GM12874 (cell line): ENCODE measurements around the gene EVL.

ENCODE experiments used
- TF ChIP-seq, protein P1 (sequence below): IDR thresholded peaks from 2 replicates; pipeline ENCODE4 v1.5.1; 2011; ENCODE audit warnings: low read depth, mild to moderate bottlenecking, control low read depth, low read length, moderate library complexity; ENCODE audit not compliant: insufficient read depth

Gene EVL

DNA sequence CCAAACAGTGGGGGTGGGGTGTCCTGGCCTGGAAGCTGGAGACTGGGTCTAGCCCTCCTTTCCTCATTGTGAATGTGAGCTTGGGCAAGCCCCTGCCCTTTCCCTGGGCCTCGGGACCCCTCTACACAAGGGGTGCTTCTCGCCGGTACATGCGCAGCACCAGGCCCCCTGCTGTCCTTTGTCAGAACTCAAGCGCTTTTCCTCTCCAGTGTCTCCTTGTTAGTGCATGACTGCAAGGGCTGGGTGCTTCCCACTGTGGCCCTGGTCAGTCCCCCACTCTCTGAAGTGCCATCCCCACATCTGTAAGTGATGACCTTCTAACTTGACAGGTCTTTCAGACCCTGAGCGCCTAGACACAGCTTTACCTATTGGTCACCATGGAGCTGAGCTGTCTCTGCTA, 50.0 kb downstream of the EVL start:
- TF ChIP-seq, protein P1, sequence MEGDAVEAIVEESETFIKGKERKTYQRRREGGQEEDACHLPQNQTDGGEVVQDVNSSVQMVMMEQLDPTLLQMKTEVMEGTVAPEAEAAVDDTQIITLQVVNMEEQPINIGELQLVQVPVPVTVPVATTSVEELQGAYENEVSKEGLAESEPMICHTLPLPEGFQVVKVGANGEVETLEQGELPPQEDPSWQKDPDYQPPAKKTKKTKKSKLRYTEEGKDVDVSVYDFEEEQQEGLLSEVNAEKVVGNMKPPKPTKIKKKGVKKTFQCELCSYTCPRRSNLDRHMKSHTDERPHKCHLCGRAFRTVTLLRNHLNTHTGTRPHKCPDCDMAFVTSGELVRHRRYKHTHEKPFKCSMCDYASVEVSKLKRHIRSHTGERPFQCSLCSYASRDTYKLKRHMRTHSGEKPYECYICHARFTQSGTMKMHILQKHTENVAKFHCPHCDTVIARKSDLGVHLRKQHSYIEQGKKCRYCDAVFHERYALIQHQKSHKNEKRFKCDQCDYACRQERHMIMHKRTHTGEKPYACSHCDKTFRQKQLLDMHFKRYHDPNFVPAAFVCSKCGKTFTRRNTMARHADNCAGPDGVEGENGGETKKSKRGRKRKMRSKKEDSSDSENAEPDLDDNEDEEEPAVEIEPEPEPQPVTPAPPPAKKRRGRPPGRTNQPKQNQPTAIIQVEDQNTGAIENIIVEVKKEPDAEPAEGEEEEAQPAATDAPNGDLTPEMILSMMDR: no peak

DNA sequence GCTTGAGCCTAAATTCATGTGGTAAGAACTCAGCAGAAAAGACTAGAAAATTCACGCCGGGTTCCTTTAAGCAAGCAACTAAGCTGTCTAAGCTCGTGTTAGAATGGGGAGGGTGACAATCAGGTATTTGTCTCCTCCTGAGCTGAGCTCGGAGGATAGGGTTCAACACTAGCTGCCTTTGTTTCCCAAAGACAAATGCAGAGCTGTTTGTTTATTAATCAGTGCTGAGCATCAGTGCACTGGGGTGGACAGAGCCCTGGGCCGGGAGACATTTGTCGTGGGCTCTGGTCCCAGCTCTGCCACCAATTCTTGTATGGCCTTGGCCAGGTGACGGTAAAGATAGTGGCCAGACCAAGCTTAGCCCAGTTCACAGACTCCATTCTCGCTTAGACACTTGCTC, 50.5 kb downstream of the EVL start:
- TF ChIP-seq, protein P1: no peak

DNA sequence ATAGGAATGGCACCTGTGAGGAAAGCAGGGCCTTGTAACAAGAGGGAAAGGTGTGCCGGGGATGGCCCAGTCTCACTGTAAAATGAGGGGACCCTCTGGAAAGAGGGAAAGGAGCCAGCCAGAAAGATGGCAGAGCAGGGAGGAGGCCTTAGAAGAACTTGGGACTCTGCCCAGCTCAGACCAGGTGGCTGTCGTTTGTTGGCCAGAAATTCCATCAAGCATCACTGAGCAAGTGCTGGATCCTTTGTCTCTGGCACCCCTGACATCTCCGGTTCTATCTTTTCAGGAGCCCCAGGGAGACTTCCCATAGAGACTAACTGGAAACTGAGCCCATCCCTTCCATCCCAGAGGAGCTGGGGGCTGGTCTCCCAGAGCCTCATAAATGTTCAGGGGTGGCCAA, 50.9 kb downstream of the EVL start:
- TF ChIP-seq, protein P1: no peak

DNA sequence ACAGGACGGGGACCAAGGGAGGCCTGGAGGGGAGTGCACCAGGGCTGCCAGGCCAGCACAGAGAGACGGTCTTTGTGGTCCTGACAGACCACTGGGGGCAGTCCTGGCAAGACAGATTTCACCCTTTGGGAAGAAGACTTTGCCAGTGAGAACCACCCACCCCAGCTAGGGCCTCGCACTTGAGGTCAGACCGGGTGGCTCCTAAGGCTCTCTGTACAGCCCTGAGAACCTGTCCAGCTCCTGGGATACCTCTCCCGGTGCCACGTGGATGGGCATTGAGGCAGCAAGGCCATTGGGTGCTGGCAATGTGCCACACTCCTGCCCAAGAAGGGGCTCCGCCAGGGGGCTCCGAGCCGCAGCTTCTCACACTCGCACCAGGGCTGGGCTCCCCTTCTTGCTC, 51.8 kb downstream of the EVL start:
- TF ChIP-seq, protein P1: no peak

DNA sequence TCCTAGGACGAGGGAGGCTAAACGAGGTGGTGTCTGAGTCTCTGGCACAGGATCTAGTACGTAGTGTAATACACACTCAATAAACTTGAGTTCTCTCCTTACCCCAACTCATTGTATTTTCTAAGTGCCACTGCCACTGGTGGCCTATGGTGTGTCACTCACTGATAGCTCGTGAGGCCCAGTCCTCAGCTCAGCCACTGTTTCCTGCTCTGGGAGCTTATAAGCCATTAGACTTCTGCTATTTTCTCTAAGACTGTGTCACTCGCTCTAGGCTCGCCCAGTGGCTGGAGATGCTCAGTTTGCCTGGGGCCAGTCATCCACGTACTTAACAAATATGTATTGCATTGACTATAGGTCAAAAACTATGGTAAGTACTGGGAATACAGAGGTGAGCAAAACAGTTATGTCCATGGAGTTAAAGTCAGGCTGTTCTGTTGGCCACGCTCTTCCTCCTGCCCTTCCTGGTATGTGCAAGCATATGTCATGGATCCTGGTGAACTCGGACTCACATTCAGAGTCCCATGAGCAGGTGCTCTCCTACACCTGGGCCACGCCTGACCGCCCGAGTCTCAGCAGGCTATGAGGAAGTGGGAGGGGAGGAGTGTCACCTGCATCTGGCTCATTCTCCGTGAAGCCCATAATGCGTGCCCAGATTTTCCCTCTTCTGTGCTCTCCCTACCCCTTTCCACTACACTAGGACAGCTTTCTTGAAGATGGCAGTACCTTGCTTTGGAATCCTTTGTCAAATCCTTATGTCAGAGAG, 52.6 kb downstream of the EVL start:
- TF ChIP-seq, protein P1: no peak

DNA sequence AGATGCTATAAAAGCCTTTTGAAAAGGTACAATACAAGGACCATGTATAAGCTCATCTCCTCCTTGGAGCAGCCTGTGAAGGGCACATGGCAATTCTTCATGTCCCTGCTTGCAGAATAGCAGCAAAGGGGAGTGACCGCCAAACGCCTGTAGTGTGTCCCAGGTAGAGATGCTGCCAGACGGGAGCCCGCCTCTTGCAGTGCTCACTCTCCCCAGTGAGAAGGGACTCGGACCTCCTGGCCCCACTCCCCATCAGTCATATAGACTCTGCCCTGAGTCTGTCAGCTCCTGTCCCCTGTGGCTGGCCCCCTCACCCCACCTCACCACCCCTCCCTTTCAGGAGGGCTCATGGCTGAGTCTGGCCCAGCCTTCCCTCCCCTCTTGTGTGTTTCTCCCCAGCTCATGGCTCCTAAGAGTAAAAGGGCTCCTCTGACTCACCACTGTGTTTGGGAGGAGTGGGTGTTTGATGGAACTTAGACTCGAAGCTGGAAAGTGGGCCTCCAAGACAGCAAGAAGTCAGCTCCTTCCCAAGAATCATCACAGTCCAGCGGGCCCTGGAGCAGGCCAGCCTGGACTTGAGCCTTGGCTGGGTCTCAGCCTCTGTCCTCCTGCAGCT, 53.3 kb downstream of the EVL start:
- TF ChIP-seq, protein P1: no peak

DNA sequence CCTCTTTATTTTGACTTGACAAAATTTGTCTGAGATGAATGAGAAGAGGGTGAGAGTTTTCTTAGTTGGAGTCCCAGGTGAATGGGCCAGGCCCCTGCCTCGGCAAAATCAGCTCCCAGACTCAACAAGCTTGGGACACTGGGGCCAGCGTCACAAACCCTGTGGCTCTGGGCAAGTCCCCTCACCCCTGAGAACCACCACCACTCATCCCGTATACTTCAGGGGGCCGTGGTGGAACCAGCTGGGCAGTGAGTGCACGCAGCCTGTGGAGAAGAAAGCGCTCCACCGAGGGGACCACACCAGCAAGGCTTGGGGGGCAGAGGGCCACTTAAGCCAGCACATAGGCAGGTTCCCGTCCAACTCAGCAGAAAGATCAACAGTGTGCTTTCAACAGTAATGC, 54.0 kb downstream of the EVL start:
- TF ChIP-seq, protein P1: no peak
